ENCODE results near the gene PPARG. TPM values are rescaled to one million over a fixed set of nuclear protein-coding genes. Genes with fewer than 3 reads are reported as not detected.

The PPARG gene
- total and polyA plus RNA-seq, 2 experiments from 2014 or later: 0.15 to 0.42 TPM

DNA sequence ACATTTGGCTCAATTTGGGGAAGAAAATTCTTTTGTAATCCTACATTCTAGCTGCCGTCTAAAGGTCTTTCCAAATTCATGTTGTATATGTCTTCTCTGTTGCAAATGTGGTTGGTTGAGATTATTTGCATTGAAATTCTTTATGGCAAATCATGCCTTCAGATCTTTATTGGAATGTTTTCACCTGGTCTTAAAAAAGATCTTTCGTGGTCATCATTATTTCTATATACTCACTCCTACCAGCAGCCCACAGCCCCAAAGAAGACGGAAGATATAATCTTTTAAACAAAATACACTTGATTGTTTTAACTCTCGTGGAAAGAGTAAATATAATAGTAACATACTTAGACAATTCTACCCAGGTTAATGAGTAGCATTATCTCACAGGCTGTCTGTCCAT, 41.5 kb upstream of the PPARG start:
- TF ChIP-seq NANOG (IDR thresholded peaks at IDR 0.05; ENCODE audit: borderline replicate concordance): no peak
- TF ChIP-seq, protein P1, sequence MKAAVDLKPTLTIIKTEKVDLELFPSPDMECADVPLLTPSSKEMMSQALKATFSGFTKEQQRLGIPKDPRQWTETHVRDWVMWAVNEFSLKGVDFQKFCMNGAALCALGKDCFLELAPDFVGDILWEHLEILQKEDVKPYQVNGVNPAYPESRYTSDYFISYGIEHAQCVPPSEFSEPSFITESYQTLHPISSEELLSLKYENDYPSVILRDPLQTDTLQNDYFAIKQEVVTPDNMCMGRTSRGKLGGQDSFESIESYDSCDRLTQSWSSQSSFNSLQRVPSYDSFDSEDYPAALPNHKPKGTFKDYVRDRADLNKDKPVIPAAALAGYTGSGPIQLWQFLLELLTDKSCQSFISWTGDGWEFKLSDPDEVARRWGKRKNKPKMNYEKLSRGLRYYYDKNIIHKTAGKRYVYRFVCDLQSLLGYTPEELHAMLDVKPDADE (IDR thresholded peaks at IDR 0.05): no peak
- TF ChIP-seq POLR2AphosphoS5 (IDR thresholded peaks at IDR 0.05; ENCODE audit: low read depth): no peak
- TF ChIP-seq, protein P2, sequence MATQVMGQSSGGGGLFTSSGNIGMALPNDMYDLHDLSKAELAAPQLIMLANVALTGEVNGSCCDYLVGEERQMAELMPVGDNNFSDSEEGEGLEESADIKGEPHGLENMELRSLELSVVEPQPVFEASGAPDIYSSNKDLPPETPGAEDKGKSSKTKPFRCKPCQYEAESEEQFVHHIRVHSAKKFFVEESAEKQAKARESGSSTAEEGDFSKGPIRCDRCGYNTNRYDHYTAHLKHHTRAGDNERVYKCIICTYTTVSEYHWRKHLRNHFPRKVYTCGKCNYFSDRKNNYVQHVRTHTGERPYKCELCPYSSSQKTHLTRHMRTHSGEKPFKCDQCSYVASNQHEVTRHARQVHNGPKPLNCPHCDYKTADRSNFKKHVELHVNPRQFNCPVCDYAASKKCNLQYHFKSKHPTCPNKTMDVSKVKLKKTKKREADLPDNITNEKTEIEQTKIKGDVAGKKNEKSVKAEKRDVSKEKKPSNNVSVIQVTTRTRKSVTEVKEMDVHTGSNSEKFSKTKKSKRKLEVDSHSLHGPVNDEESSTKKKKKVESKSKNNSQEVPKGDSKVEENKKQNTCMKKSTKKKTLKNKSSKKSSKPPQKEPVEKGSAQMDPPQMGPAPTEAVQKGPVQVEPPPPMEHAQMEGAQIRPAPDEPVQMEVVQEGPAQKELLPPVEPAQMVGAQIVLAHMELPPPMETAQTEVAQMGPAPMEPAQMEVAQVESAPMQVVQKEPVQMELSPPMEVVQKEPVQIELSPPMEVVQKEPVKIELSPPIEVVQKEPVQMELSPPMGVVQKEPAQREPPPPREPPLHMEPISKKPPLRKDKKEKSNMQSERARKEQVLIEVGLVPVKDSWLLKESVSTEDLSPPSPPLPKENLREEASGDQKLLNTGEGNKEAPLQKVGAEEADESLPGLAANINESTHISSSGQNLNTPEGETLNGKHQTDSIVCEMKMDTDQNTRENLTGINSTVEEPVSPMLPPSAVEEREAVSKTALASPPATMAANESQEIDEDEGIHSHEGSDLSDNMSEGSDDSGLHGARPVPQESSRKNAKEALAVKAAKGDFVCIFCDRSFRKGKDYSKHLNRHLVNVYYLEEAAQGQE (IDR thresholded peaks at IDR 0.05; ENCODE audit: unreplicated experiment): no peak
- TF ChIP-seq, protein P3, sequence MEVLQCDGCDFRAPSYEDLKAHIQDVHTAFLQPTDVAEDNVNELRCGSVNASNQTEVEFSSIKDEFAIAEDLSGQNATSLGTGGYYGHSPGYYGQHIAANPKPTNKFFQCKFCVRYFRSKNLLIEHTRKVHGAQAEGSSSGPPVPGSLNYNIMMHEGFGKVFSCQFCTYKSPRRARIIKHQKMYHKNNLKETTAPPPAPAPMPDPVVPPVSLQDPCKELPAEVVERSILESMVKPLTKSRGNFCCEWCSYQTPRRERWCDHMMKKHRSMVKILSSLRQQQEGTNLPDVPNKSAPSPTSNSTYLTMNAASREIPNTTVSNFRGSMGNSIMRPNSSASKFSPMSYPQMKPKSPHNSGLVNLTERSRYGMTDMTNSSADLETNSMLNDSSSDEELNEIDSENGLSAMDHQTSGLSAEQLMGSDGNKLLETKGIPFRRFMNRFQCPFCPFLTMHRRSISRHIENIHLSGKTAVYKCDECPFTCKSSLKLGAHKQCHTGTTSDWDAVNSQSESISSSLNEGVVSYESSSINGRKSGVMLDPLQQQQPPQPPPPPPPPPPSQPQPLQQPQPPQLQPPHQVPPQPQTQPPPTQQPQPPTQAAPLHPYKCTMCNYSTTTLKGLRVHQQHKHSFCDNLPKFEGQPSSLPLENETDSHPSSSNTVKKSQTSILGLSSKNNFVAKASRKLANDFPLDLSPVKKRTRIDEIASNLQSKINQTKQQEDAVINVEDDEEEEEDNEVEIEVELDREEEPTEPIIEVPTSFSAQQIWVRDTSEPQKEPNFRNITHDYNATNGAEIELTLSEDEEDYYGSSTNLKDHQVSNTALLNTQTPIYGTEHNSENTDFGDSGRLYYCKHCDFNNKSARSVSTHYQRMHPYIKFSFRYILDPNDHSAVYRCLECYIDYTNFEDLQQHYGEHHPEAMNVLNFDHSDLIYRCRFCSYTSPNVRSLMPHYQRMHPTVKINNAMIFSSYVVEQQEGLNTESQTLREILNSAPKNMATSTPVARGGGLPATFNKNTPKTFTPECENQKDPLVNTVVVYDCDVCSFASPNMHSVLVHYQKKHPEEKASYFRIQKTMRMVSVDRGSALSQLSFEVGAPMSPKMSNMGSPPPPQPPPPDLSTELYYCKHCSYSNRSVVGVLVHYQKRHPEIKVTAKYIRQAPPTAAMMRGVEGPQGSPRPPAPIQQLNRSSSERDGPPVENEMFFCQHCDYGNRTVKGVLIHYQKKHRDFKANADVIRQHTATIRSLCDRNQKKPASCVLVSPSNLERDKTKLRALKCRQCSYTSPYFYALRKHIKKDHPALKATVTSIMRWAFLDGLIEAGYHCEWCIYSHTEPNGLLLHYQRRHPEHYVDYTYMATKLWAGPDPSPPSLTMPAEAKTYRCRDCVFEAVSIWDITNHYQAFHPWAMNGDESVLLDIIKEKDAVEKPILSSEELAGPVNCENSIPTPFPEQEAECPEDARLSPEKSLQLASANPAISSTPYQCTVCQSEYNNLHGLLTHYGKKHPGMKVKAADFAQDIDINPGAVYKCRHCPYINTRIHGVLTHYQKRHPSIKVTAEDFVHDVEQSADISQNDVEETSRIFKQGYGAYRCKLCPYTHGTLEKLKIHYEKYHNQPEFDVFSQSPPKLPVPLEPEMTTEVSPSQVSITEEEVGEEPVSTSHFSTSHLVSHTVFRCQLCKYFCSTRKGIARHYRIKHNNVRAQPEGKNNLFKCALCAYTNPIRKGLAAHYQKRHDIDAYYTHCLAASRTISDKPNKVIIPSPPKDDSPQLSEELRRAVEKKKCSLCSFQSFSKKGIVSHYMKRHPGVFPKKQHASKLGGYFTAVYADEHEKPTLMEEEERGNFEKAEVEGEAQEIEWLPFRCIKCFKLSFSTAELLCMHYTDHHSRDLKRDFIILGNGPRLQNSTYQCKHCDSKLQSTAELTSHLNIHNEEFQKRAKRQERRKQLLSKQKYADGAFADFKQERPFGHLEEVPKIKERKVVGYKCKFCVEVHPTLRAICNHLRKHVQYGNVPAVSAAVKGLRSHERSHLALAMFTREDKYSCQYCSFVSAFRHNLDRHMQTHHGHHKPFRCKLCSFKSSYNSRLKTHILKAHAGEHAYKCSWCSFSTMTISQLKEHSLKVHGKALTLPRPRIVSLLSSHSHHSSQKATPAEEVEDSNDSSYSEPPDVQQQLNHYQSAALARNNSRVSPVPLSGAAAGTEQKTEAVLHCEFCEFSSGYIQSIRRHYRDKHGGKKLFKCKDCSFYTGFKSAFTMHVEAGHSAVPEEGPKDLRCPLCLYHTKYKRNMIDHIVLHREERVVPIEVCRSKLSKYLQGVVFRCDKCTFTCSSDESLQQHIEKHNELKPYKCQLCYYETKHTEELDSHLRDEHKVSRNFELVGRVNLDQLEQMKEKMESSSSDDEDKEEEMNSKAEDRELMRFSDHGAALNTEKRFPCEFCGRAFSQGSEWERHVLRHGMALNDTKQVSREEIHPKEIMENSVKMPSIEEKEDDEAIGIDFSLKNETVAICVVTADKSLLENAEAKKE (CRISPR knock-in tag; IDR thresholded peaks at IDR 0.05): no peak
- TF ChIP-seq EZH2 (IDR thresholded peaks at IDR 0.05; ENCODE audit: low read depth, unreplicated experiment): no peak
- no peak for TF ChIP-seq CREB1 (CRISPR knock-in tag; IDR thresholded peaks at IDR 0.05; ENCODE audit: low read depth)
- TF ChIP-seq STAT1 (IDR thresholded peaks at IDR 0.05; ENCODE audit: unreplicated experiment): no peak
- TF ChIP-seq, protein P4, sequence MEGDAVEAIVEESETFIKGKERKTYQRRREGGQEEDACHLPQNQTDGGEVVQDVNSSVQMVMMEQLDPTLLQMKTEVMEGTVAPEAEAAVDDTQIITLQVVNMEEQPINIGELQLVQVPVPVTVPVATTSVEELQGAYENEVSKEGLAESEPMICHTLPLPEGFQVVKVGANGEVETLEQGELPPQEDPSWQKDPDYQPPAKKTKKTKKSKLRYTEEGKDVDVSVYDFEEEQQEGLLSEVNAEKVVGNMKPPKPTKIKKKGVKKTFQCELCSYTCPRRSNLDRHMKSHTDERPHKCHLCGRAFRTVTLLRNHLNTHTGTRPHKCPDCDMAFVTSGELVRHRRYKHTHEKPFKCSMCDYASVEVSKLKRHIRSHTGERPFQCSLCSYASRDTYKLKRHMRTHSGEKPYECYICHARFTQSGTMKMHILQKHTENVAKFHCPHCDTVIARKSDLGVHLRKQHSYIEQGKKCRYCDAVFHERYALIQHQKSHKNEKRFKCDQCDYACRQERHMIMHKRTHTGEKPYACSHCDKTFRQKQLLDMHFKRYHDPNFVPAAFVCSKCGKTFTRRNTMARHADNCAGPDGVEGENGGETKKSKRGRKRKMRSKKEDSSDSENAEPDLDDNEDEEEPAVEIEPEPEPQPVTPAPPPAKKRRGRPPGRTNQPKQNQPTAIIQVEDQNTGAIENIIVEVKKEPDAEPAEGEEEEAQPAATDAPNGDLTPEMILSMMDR (conservative IDR thresholded peaks at IDR 0.05; ENCODE audit: low read depth in 2 of 2): no peak
- no peak for TF ChIP-seq EZH2phosphoT487 (IDR thresholded peaks at IDR 0.05; ENCODE audit: unreplicated experiment)
- no peak for TF ChIP-seq JUNB (IDR thresholded peaks at IDR 0.05; ENCODE audit: unreplicated experiment)
- TF ChIP-seq ZNF331 (CRISPR knock-in tag; IDR thresholded peaks at IDR 0.05; ENCODE audit: low read depth): no peak
- TF ChIP-seq ZNF114 (CRISPR knock-in tag; IDR thresholded peaks at IDR 0.05): no peak
- H3K4me2 ChIP-seq: no peak overlapping the region
- ATAC-seq (no peak), DNase-seq (ENCODE audit: low spot score) (no peak)
- H4K20me1 ChIP-seq (replicated peaks; ENCODE audit: insufficient read depth): no peaks in the 10 kb centered on the region
- no peak overlapping the region for H3K27ac ChIP-seq (ENCODE audit: low read depth)
- no peaks in the 10 kb centered on the region for H3K27me3 Mint-ChIP-seq (ENCODE audit: insufficient read depth, low read depth, poor library complexity)
- no peaks in the 10 kb centered on the region for H3K27me3 ChIP-seq (ENCODE audit: insufficient read depth)
- peaks cover 8% of the 10 kb centered on the region; the same call in 2 of the 3 replicates for H3K9me3 Mint-ChIP-seq
- no peaks in the 10 kb centered on the region for H3K79me2 ChIP-seq (replicated peaks; ENCODE audit: insufficient read depth)
- H3K9me2 ChIP-seq (ENCODE audit: insufficient read depth): peaks cover 14% of the 10 kb centered on the region
- no peaks in the 10 kb centered on the region for H3K36me3 ChIP-seq (ENCODE audit: insufficient read depth)
- H3K36me3 Mint-ChIP-seq (ENCODE audit: low read depth): no peaks in the 10 kb centered on the region; the same call in 2 of the 3 replicates
- H3K4me1 ChIP-seq (ENCODE audit: insufficient read depth): no peaks in the 10 kb centered on the region
- no peak overlapping the region for H3K4me3 Mint-ChIP-seq
- no peaks in the 10 kb centered on the region for H3K4me1 Mint-ChIP-seq
- H3F3A ChIP-seq (replicated peaks; ENCODE audit: low read depth): no peaks in the 10 kb centered on the region
- no peak overlapping the region for H3K4me3 ChIP-seq
- H3K27ac Mint-ChIP-seq: no peak overlapping the region
- H2AFZ ChIP-seq: no peak overlapping the region
